Testis (tissue), 2 donors: ENCODE results near the gene CRY1.

Experiments
- POLR2A ChIP-seq: fragments of 450-650 bp; IDR thresholded peaks from one replicate; pipeline ENCODE4 v1.6.1; 2017; ENCODE audit warnings: antibody characterized with exemption, mild to moderate bottlenecking, moderate library complexity
- TF ChIP-seq, protein P1 (sequence below), 3 experiments: fragments of 450-650 bp in 2 of 3; fragments of 200-600 bp in 1 of 3; sonication (generic) in 1 of 3; IDR thresholded peaks; one replicate each; pipeline ENCODE4 v1.5.1; 2016 to 2019; ENCODE audit warnings: antibody characterized with exemption in 3 of 3, mild to moderate bottlenecking in 2 of 3, moderate library complexity in 1 of 3

DNA sequence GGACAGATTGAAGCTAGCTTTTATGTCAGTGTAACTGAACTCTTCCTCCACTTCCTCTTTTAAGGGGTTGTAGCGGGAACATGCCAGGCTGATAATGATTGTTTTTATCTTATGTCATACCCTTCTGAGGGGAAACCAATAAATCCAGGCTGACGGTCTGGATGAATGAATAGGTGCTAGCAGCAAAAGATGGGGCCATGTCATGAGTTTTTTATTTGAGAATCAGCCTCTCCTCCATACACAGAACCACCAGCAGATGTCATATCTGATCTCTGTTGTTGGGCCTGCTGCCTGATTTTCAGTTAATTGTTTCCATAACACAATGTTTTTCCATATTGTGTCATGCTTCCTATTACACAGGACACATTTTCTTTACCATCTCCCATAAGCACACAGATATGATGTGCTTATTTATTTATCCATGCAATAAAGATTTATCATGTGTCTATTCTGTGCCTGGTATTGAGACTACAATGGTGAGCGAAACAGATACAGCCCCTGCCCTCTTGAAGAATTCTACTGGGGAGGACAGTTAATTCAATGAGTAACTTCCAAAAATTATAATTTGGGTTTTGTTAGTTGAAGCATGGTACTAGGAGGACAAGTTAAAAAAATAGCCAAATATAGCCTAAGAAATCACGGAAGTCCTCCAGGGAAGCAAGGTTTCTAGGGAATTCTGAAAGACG lies 33.6 kb upstream of the CRY1 start:
- TF ChIP-seq, protein P1, sequence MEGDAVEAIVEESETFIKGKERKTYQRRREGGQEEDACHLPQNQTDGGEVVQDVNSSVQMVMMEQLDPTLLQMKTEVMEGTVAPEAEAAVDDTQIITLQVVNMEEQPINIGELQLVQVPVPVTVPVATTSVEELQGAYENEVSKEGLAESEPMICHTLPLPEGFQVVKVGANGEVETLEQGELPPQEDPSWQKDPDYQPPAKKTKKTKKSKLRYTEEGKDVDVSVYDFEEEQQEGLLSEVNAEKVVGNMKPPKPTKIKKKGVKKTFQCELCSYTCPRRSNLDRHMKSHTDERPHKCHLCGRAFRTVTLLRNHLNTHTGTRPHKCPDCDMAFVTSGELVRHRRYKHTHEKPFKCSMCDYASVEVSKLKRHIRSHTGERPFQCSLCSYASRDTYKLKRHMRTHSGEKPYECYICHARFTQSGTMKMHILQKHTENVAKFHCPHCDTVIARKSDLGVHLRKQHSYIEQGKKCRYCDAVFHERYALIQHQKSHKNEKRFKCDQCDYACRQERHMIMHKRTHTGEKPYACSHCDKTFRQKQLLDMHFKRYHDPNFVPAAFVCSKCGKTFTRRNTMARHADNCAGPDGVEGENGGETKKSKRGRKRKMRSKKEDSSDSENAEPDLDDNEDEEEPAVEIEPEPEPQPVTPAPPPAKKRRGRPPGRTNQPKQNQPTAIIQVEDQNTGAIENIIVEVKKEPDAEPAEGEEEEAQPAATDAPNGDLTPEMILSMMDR (IDR thresholded peaks at IDR 0.05): no peak
- TF ChIP-seq POLR2A: no peak
